ENCODE results near the gene PLCB3. TPM values are rescaled to one million over a fixed set of nuclear protein-coding genes. Genes with fewer than 3 reads are reported as not detected.

Gene PLCB3
- total RNA-seq, 6 experiments from 2014 or later = 5.4 to 8.0 (median 6.7) TPM

DNA sequence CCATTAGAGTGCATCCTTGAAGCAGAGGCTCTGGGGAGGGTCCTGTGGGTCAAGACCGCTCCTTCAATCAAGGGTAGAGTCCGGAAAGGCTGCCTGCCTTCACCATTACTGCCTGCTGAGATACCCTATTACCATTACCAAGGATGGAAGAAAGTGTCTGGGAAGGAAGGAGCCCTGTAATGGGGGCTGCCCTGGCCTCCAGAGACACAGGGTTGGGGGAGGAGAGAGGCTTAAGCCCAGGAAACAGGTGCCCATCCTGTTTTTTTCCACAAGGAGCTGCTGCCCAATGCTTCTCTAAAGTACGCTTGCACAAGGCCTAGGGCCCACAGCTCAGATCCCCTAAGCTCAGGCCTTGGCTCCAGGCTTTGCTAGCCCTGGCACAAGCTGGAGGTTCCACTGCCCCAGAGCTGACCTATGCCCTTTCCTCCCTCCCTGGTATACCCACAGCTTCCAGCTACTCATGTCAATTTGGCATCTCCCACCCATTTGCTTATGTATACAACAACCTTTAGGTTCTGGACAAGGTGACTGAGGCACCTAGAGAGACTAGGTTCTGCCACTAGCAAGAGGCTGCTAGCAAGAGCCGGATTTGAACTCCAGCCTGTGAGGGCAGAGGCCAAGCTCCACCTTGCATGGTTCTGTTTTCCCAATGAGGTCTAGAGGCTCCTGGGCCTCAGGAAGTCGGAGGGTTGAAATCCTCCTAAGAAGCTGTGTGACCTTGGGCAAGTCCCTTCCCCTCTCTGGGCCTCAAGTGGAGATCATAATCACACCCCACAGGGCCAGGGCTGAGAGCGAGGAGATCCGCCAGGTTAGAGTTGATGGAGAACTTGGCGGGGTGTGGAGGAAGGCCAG is 1.5 kb upstream of the PLCB3 start:
- no peak for DNase-seq
- no peaks in the 10 kb centered on the region for H3K9me3 ChIP-seq
- intact Hi-C loops (cut with DNase I) = no loop called here
- H3K36me3 ChIP-seq = no peaks in the 10 kb centered on the region
- peaks cover 0 to 27% (median 12%) of the 10 kb centered on the region in 4 donors for H3K4me1 ChIP-seq
- H3K27ac ChIP-seq = no peak overlapping the region
- ATAC-seq = peak in 3 of 4 donors; percentile 7 to 25 (median 22)
- H3K27me3 ChIP-seq = no peaks in the 10 kb centered on the region
- WGBS (ENCODE audit: insufficient coverage, low coverage, low lambda C conversion rate, missing lambda C conversion rate) = 83% methylated on average over 1 of the region's 8 CpGs
- TF ChIP-seq POLR2A (IDR thresholded peaks at IDR 0.05) = no peak
- TF ChIP-seq, protein P1, sequence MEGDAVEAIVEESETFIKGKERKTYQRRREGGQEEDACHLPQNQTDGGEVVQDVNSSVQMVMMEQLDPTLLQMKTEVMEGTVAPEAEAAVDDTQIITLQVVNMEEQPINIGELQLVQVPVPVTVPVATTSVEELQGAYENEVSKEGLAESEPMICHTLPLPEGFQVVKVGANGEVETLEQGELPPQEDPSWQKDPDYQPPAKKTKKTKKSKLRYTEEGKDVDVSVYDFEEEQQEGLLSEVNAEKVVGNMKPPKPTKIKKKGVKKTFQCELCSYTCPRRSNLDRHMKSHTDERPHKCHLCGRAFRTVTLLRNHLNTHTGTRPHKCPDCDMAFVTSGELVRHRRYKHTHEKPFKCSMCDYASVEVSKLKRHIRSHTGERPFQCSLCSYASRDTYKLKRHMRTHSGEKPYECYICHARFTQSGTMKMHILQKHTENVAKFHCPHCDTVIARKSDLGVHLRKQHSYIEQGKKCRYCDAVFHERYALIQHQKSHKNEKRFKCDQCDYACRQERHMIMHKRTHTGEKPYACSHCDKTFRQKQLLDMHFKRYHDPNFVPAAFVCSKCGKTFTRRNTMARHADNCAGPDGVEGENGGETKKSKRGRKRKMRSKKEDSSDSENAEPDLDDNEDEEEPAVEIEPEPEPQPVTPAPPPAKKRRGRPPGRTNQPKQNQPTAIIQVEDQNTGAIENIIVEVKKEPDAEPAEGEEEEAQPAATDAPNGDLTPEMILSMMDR (IDR thresholded peaks at IDR 0.05) = no peak
- H3K4me3 ChIP-seq = no peak overlapping the region

DNA sequence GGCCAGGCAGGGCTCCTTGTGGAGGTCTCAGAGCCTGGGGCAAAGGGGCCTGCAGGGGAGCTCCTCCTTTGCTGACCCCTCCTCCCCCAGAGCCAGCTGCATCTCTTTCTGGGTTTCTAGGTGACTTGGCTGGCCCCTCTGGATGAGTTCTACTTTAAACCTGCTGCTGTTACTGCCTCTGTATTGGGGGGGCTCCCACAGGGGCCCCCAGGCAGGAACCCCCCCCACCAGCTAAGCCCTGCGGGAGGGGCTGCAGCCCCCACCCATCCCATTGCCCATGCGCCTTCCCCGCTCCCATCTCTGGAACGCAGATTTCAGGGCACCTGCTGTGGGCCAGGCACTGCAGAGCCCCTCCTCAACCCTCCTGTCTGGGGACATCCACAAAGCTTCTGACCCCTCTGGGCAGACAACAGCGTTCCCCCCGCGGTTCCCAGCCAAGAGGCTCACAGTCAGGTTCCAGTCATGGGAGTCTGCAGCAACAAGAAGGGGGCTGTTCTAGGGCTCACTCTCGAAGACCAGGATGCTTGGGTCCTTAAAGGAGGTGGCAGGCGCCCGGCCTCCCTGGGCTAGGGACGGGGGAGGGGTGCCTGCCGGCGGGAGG is 815 bp upstream of the PLCB3 start:
- WGBS (ENCODE audit: insufficient coverage, low coverage, low lambda C conversion rate, missing lambda C conversion rate) = no CpG with 5 or more reads among the region's 13 CpGs
- no peak for ATAC-seq

DNA sequence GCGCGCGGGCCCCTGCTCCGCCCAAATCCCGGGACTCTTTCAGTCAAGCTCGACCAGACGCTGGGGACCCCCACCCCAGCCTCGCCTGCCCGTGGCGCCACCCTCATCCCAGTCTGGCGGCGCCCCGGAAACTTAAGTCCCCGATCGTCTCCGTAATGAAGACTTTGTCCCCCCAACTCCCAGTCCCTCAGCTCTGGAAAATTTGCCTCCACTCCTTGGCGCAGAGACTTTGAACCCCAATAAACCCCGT is 348 bp downstream of the PLCB3 start:
- ATAC-seq = no peak
- H3K4me1 ChIP-seq = peaks cover 0 to 25% (median 12%) of the 10 kb centered on the region in 4 donors
- TF ChIP-seq POLR2A (IDR thresholded peaks at IDR 0.05) = no peak
- TF ChIP-seq, protein P1 (IDR thresholded peaks at IDR 0.05) = no peak
- intact Hi-C loops (cut with DNase I) = no loop called here
- 7% methylated on average over 2 of the region's 18 CpGs for WGBS (ENCODE audit: insufficient coverage, low coverage, low lambda C conversion rate, missing lambda C conversion rate)
- H3K27me3 ChIP-seq = no peaks in the 10 kb centered on the region
- H3K27ac ChIP-seq = peak overlapping the region; percentile 44 to 69 (median 63)
- H3K4me3 ChIP-seq = peak overlapping the region; percentile 72 to 87 (median 85)
- H3K9me3 ChIP-seq = no peaks in the 10 kb centered on the region
- peaks cover 0 to 5% (median 0%) of the 10 kb centered on the region in 4 donors for H3K36me3 ChIP-seq
- DNase-seq = peak in 1 of 3 donors; percentile 44

More for the DNA sequence above, 815 bp upstream of the PLCB3 start:
- no peaks in the 10 kb centered on the region for H3K27me3 ChIP-seq
- peak in 1 of 3 donors; percentile 28 for DNase-seq
- H3K36me3 ChIP-seq = no peaks in the 10 kb centered on the region
- peak overlapping the region; percentile 29 to 87 (median 72) for H3K4me3 ChIP-seq
- no peaks in the 10 kb centered on the region for H3K9me3 ChIP-seq
- intact Hi-C loops (cut with DNase I) = no loop called here
- H3K27ac ChIP-seq = no peak overlapping the region
- peaks cover 0 to 26% (median 12%) of the 10 kb centered on the region in 4 donors for H3K4me1 ChIP-seq
- no peak for TF ChIP-seq POLR2A (IDR thresholded peaks at IDR 0.05)
- TF ChIP-seq, protein P1 (IDR thresholded peaks at IDR 0.05) = no peak

DNA sequence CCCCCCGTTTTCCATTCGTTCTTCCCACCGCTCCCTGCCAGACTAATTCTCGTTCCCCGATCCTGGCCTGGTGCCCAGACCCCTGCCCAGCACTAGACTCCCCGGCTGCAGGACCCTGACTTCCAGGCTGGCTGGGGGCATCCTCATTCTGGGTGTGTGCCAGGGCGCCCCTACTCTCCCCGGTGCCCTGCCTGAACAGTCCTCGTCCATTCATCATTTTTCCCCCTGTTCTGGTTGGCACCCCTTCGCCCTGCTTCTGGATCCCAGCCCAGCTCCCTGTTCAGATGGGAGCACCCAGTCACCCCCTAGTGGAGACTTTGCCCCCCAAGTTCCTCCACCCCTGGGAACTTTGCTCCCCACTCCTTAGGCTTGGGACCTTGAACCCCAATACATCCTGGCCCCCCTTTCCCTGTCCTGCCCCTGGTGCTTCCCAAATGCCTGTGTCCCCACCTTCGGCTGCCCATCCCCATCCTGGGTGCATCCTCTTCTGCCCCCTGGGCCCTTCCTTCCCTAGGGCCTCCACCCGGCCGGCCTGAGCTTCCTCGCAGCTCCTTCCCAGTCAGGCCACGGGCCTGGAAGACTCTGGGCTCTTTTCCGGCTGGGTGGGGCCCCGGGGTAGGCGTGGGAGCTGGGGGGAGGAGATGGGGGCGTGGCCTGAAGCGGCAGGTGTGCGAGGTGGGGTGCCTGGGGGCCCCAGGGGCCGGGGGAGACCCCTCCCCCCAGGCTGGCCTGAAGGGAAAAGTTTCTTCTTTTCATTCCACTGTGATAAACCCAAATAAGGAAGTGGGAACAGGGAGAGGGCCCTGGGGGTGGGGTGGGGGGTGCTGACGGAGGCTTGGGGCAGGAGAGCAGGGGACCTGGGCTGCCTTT is 908 bp downstream of the PLCB3 start:
- ATAC-seq (peak in 3 of 4 donors; percentile 1 to 16 (median 12)), DNase-seq (peak in 1 of 3 donors; percentile 44)
- no peak for TF ChIP-seq POLR2A (IDR thresholded peaks at IDR 0.05)
- TF ChIP-seq, protein P1 (IDR thresholded peaks at IDR 0.05) = no peak
- Histone ChIP-seq H3K4me1 (peaks cover 0 to 25% (median 12%) of the 10 kb centered on the region in 4 donors), H3K36me3 (peaks cover 0 to 5% (median 0%) of the 10 kb centered on the region in 4 donors), H3K9me3 (no peaks in the 10 kb centered on the region), H3K27me3 (no peaks in the 10 kb centered on the region), H3K27ac (peak overlapping the region; percentile 44 to 69 (median 63)), H3K4me3 (peak overlapping the region; percentile 72 to 87 (median 85))
- 11% methylated on average over 19 of the region's 23 CpGs for WGBS (ENCODE audit: insufficient coverage, low coverage, low lambda C conversion rate, missing lambda C conversion rate)
- intact Hi-C loops (cut with DNase I) = no loop called here

All from right lobe of liver (tissue), 6 donors.